Astrocyte of the spinal cord (primary cell): ENCODE data around the gene NSUN6.
A peak's percentile ranks its signal among the peaks of the same experiment; 100 is the strongest.

Experiments used
- DNase-seq: peaks from one replicate; pipeline ENCODE4 v3.0.0; 2011; ENCODE audit warnings: low read depth, low spot score
- H3K4me3 ChIP-seq: 2 replicates; pipeline ENCODE4 v1.5.1; 2011; ENCODE audit warnings: low read depth, mild to moderate bottlenecking, low read length, moderate library complexity
- CTCF ChIP-seq: IDR thresholded peaks from 2 replicates; pipeline ENCODE4 v1.5.1; 2012; ENCODE audit warnings: low read depth, mild to moderate bottlenecking, low read length, inconsistent platforms
- in situ Hi-C: cut with HindIII; loops from 2 replicates; pipeline ENCODE4 v1.10.0; 2017; ENCODE audit warnings: low sequenced_read_pairs

The NSUN6 gene

GRCh38 chr10:18685555-18685954, 34.2 kb upstream of the NSUN6 start:
- in situ Hi-C loops = no loop called here
- no peak for DNase-seq
- no peak overlapping the region for H3K4me3 ChIP-seq
- no peak for TF ChIP-seq CTCF

- no peak overlapping the region for H3K4me3 ChIP-seq
- in situ Hi-C loops = no loop called here
- TF ChIP-seq CTCF = no peak
- no peak for DNase-seq
Measured at GRCh38 chr10:18684953-18685352, 33.6 kb upstream of the NSUN6 start.

- no peak for TF ChIP-seq CTCF
- H3K4me3 ChIP-seq = no peak overlapping the region
- in situ Hi-C loops = no loop called here
- no peak for DNase-seq
Measured at GRCh38 chr10:18684416-18684815, 33.0 kb upstream of the NSUN6 start.

GRCh38 chr10:18683427-18683826, 32.0 kb upstream of the NSUN6 start:
- in situ Hi-C loops = no loop called here
- no peak overlapping the region for H3K4me3 ChIP-seq
- no peak for TF ChIP-seq CTCF
- peak; percentile 38 for DNase-seq

- peak; percentile 53 for DNase-seq
- no peak for TF ChIP-seq CTCF
- no peak overlapping the region for H3K4me3 ChIP-seq
- in situ Hi-C loops = no loop called here
Measured at GRCh38 chr10:18681971-18682411, 30.6 kb upstream of the NSUN6 start.

- in situ Hi-C loops = no loop called here
- H3K4me3 ChIP-seq = no peak overlapping the region
- peak; percentile 45 for DNase-seq
- TF ChIP-seq CTCF = no peak
Measured at GRCh38 chr10:18681366-18681765, 30.0 kb upstream of the NSUN6 start.

- TF ChIP-seq CTCF = no peak
- in situ Hi-C loops = no loop called here
- DNase-seq = no peak
- H3K4me3 ChIP-seq = no peak overlapping the region
Measured at GRCh38 chr10:18680754-18681153, 29.4 kb upstream of the NSUN6 start.
